ENCODE results near the gene VTI1A.
"Not testable (repeated sequence)": the region's sequence is repeated elsewhere in the genome, so short reads cannot be mapped to it uniquely, and the experiment has no call there.

VTI1A gene

DNA sequence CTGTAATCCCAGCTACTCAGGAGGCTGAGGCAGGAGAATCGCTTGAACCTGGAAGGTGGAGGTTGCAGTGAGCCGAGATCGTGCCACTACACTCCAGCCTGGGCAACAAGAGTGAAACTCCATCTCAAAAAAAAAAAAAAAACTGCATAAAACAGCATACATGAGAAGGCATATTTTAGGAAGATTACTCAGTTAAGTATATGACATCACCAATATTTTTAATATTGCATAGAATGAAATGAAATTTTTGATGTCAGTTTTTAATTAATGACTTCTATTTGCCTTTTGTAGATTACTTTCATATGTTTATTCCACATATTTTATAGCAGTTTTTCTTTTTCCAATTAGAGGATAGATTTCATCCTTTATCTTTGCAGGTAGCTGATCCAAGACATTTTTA lies 284.4 kb downstream of the VTI1A start:
- not testable (repeated sequence) for DNase-seq

DNA sequence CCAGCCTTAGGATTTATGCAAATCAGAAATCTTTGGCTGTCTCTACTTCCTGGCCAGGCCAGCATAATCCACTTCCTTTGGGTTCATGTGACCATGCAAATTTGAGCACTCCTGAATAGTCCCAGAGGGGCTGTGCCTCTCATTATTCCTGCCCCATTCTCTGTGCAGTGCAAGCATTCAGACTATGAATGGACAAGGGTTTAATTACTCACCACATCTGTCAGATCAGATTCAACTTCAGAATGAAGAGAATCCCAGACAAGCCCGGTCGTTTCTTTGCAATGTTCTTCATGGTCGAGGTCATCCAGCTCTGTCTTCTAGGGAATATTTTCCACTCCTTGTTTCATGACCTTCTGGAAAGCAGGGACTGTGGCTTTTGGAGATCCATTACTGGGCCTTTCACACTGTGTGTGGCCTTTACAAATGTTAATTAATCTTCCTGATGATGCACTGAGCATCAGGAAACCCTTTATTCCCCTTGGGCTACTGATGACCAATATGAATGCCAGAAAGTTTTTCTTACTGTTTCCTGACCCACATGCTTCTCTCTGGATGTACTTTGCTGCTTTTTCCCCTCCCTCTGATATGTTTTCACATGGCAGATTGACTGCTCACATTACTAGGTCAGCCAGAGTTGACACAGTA lies 285.4 kb downstream of the VTI1A start:
- DNase-seq, result no peak

DNA sequence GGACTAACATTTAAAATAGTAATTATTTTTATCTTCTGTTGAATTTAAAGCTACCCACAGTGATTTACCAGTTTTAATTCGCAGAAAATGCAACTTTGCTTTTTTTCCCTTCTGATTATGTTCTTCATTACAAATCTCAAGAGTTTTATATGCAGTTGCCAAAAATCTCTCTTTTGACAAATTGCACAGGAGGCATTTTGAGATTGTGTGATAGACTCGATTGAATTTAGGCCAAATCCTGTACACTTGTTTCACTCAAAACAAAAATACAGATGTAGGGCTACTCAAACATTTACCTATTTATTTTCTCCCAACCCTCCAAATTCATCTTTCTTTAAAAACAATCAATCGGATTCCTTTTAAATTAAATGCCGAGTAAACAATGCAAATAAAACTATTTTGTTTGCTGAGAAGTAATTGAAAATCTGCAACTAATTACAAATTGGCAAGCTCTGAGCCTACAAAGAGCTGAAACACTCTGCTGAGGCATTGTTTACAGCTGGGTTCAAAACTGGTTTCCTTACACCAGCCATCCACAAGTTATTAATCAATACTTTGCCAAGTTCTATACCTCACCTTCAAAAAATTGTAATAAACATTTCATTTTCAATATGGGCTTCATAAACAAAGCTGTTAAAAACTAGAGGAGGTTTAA lies 288.2 kb downstream of the VTI1A start:
- DNase-seq, result no peak

- no peak for DNase-seq
Measured at GRCh38 chr10:112738606-112739591, 291.9 kb downstream of the VTI1A start.

DNA sequence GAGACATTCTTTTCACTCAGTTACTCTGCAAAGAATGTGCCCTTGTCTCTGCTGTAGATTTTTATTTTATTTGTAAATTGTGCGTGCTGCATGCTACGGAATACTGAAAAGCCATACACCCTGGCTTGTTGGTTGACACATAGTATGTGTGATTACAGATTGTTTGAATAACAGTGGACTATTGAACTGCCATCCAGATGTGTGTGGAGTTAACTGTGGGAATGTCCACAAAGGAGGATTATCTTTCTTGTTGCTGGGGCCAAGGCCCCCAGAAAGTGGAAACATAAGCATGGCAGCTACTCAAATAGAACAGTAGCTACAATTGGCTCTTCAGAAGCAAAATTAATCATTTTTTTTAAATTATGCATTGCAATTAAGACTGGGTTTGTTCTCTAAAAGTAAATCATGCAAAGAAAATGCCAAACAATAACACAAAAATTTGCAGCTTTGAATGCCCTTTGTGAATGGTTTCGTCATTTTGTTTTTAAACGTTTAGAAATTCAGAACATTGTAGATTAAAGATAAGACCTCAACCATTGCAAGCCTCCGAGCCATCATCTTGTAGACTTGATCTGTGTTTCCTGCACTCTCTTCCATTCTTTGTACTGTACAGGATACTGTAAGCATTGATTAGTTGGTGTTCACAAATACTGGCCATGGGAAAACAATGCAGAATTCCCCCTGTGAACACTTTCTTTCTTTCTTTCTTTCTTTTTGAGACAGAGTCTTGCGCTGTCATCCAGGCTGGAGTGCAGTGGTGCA lies 292.8 kb downstream of the VTI1A start:
- no peak for DNase-seq

GRCh38 chr10:112741830-112742402 lies 294.9 kb downstream of the VTI1A start:
- no peak for DNase-seq

DNA sequence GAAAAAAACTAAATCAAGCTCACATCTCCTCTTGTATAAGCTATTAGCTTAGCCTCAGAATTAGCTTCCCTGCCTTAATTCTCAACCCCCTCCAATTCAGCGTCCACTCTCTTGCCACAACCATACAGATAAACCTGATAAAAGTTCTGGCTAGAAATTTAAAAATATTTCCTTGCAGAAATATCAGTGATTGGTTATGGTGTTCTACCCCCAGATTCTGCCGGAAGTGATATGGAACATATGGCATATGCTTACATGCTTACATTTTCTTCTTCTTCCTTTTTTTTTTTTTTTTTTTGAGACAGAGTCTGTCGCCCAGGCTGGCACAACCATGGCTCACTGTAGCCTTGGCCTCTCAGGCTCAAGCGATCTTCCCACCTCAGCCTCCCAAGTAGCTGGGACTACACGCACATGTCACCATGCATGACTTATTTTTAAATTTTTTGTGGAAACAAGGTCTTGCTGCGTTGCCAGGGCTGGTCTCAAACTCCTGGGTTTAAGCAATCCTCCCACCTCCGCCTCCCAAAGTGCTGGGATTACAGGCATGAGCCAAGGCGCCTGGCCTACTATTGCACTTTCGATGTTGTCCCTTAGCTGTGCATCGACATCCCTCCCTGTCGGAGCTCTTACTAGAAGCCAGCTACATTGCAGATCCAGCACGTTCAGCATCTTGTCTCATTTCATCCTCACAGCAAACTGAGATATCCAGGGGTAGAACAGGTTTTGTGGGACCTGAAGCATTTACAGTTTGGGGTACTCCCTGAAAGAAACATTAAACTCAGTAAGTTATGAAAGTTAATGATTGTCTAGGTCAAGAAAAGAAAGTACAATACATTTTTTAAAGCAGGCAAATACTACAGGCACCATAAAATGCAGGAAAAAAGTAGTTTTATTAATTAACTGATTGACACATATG lies 297.4 kb downstream of the VTI1A start:
- DNase-seq, result no peak

DNA sequence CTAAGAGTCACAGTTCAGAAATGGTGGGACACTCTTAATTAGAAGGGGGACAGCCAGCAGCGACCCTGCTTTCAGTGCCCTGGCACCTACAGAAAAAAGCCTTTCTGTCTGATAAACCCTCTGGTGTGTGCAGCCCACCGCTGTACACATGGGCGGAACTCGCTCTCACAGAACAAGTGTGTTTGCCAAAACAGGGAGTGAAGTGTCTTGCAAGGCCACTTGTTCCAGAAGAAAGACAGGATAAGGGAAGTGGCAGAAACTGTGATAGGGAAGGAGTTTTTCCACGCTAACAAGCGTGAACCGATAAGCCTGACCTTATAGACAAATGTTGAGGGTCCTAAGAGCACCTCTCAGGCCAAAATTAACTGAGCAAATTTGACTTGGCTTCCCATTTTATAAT lies 299.3 kb downstream of the VTI1A start:
- DNase-seq, result no peak

GRCh38 chr10:112750427-112751167 lies 303.6 kb downstream of the VTI1A start:
- DNase-seq, result no peak

GRCh38 chr10:112751651-112752050 lies 304.6 kb downstream of the VTI1A start:
- DNase-seq, result no peak

- no peak for DNase-seq
Measured at GRCh38 chr10:112752288-112752687, 305.3 kb downstream of the VTI1A start.

- DNase-seq, result no peak
Measured at GRCh38 chr10:112753961-112754411, 307.0 kb downstream of the VTI1A start.

DNA sequence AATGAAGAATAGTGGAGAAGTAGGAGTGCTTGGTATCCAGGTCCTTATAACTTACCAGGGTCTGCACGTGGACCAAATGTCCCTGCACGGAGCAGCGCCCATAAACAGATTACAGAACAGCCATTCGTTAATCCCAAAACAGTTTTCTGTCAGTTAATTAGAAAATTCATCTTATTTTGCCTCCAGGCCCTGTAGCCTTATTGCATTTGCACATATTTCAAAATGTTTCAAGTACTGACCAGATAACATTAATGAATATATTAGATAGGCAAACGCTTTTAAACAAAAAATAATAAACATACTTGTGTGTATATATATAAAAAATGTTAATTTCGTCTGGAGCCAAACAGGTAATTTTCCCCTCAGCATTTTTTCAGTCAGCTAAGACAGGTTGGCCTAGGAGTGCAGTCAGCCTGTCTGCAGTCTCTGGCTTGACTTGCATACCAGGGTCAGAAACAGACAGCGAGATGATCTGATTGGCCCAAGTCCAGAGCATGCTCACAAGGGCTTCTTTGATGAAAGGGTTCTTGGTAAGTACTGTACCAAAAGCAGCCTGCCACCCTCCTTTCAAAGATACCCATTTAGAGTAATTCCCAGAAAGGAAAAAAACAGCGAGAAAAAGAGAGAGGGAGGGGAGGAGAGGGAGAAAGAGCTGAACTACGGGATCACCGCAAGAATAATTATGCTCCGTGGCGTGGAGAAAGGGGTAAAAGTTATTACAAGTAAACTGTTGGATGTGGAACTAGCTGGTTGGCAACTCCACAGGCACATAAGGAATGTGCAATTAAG lies 308.6 kb downstream of the VTI1A start:
- DNase-seq, result no peak

DNA sequence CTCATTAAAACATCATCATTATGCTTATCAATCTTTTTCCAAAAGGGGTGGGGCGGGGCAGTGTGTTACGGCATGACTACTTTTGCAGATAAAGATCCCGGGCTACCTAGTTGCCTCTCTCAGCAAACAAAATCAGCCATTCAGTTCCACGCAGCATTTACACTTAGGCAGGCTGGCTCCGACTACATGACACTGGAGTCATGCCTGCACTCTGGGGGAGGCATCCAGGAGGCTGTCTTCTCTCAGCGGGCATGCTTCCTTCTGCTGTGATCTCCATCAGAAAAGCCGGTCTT lies 309.2 kb downstream of the VTI1A start:
- no peak for DNase-seq

DNA sequence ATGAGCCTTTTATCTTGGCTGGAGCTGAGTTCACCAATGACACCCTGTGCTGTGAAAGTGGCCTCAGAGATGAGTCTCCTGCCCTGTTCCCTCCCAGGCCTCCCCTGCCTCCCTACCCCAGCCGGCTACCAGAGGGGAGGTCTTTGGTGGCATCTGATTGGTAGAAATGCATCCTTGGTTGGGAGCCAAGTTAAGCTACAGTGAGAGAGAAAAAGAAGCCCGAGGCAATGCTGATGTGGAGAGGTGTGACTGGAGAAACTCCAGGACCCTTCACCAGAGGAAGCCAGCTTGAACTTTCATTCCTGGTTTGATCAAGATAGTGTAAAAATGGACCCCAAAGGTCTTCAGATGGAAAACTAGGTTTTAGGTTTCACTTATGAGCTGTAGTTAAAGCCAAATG lies 311.9 kb downstream of the VTI1A start:
- no peak for DNase-seq

DNA sequence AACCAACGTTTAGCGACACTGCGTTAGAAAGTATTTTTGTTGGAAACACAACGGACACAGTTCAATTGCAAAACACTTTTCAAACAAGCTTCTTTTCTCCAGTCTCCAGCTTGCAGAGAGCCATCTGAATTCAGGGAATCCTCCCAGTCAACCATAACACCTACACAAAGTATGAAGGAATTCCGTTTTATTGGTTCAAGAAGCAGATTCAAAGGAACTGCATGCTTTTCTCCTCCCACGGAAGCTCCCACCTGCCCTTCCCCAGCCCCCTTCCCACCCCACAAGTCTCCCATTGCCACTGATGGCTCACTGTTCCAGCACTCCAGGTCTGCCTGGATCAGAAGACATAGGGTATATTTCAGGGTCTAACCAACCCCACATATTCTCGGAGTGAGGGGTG lies 312.5 kb downstream of the VTI1A start:
- DNase-seq, result no peak

GRCh38 chr10:112761256-112761655 lies 314.2 kb downstream of the VTI1A start:
- DNase-seq, result no peak

DNA sequence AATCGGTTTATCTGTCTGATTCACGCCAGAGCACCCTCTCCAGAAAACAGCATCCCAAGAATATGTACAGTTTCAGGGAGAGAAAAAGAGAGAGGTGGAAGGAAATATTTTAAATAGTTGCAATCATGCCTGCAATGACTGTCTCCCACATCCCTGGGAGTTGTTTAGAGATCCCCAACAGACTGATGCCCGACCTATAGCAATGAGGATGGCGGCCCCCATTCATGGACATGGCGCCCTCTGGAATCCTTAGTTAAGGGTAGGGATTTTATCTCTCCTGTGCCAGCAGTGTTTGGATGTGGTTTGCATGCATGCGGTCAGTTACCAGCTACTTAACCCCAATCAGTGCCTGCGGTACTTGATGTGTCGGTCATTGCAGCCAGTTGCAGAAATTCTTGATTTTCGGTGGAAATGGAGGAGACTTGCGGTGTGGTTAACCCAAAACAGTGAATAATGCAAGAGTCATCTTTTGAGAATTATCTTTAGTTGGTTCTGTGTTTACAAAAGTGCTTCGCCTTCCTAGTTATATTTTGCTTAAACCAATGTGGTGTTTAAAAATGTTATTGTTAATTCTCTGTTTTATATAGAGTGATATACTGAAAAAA lies 317.0 kb downstream of the VTI1A start:
- no peak for DNase-seq

GRCh38 chr10:112765717-112766235 lies 318.8 kb downstream of the VTI1A start:
- no peak for DNase-seq

All from NK-92 treated with Interleukin-12 subunit alpha and Interleukin-12 subunit beta, amount 100 ng/mL, for 24 hours (cell line).